ENCODE data around the gene PRKG1.

GRCh38 chr10:52098130-52098529 lies 1023.8 kb downstream of the PRKG1 start:
- no peak for TF ChIP-seq TAF1 (IDR thresholded peaks at IDR 0.05; ENCODE audit: borderline replicate concordance, insufficient read depth, low read length)
- TF ChIP-seq POLR2AphosphoS5 (IDR thresholded peaks at IDR 0.05; ENCODE audit: low read depth, low read length) = no peak
- no peak for TF ChIP-seq REST (IDR thresholded peaks at IDR 0.05; ENCODE audit: insufficient read depth in 1 of 2, low read depth in 2 of 2, low read length in 2 of 2)
